ENCODE results near the gene TMEM129.

TMEM129 gene

GRCh38 chr4:1717129-1718094 lies 3.7 kb downstream of the TMEM129 start:
- no peak overlapping the region for H3K4me3 ChIP-seq (ENCODE audit: low read depth, low read length)
- DNase-seq (ENCODE audit: low read depth): no peak
- TF ChIP-seq MYC (IDR thresholded peaks at IDR 0.05; ENCODE audit: low read depth, low read length) (no peak), MAX (IDR thresholded peaks at IDR 0.05; ENCODE audit: low read depth, low read length) (no peak), POLR2A (IDR thresholded peaks at IDR 0.05; ENCODE audit: extremely low read depth, insufficient read length) (no peak), CTCF (IDR thresholded peaks at IDR 0.05; ENCODE audit: low read depth, low read length) (no peak)

GRCh38 chr4:1716065-1716945 lies 4.8 kb downstream of the TMEM129 start:
- no peak for DNase-seq (ENCODE audit: low read depth)
- TF ChIP-seq MYC (IDR thresholded peaks at IDR 0.05; ENCODE audit: low read depth, low read length) (no peak), CTCF (IDR thresholded peaks at IDR 0.05; ENCODE audit: low read depth, low read length) (no peak), MAX (IDR thresholded peaks at IDR 0.05; ENCODE audit: low read depth, low read length) (no peak), POLR2A (IDR thresholded peaks at IDR 0.05; ENCODE audit: extremely low read depth, insufficient read length) (no peak)
- no peak overlapping the region for H3K4me3 ChIP-seq (ENCODE audit: low read depth, low read length)

GRCh38 chr4:1715002-1715758 lies 5.9 kb downstream of the TMEM129 start:
- peak; percentile 79 for DNase-seq (ENCODE audit: low read depth)

GRCh38 chr4:1714303-1715001 lies 6.7 kb downstream of the TMEM129 start:
- DNase-seq (ENCODE audit: low read depth): peak; percentile 32
- peak overlapping the region; percentile 87 for H3K4me3 ChIP-seq (ENCODE audit: low read depth, low read length)
- TF ChIP-seq CTCF (IDR thresholded peaks at IDR 0.05; ENCODE audit: low read depth, low read length) (peak; percentile 13), POLR2A (IDR thresholded peaks at IDR 0.05; ENCODE audit: extremely low read depth, insufficient read length) (no peak)

More at GRCh38 chr4:1715002-1715758, 5.9 kb downstream of the TMEM129 start:
- TF ChIP-seq POLR2A (IDR thresholded peaks at IDR 0.05; ENCODE audit: extremely low read depth, insufficient read length): no peak
- TF ChIP-seq MAX (IDR thresholded peaks at IDR 0.05; ENCODE audit: low read depth, low read length): peak; percentile 80
- TF ChIP-seq MYC (IDR thresholded peaks at IDR 0.05; ENCODE audit: low read depth, low read length): peak; percentile 73
- peak overlapping the region; percentile 87 for H3K4me3 ChIP-seq (ENCODE audit: low read depth, low read length)

GRCh38 chr4:1713003-1713851 lies 7.9 kb downstream of the TMEM129 start:
- DNase-seq (ENCODE audit: low read depth): no peak
- TF ChIP-seq CTCF (IDR thresholded peaks at IDR 0.05; ENCODE audit: low read depth, low read length) (no peak), POLR2A (IDR thresholded peaks at IDR 0.05; ENCODE audit: extremely low read depth, insufficient read length) (no peak), MAX (IDR thresholded peaks at IDR 0.05; ENCODE audit: low read depth, low read length) (no peak), MYC (IDR thresholded peaks at IDR 0.05; ENCODE audit: low read depth, low read length) (no peak)
- H3K4me3 ChIP-seq (ENCODE audit: low read depth, low read length): peak overlapping the region; percentile 87

All from NB4 (cell line).